AG04449 (cell line): ENCODE results near the gene GARIN3.
"Not testable (repeated sequence)": the region's sequence is repeated elsewhere in the genome, so short reads cannot be mapped to it uniquely, and the experiment has no call there.

Source experiments
- CTCF ChIA-PET: fragments of 350-600 bp; formaldehyde crosslinking; extraction: SDS; loops from one replicate; lab custom pipeline; 2021; ENCODE audit warnings: antibody characterized with exemption; lab: Yijun Ruan, JAX
- POLR2A ChIA-PET: fragments of 400-600, 350-600 bp; formaldehyde crosslinking; extraction: SDS; loops from one replicate; lab custom pipeline; 2020; ENCODE audit warnings: antibody characterized with exemption, inconsistent platforms; lab: Yijun Ruan, JAX
- DNase-seq: peaks from one replicate; pipeline ENCODE4 v3.0.0-alpha.2; 2010; ENCODE audit warnings: low read depth, low spot score
- H3K4me3 ChIP-seq: 2 replicates; pipeline ENCODE4 v1.5.1; 2011; ENCODE audit warnings: low read depth, mild to moderate bottlenecking, control low read depth, low read length
- CTCF ChIP-seq: IDR thresholded peaks from one replicate; pipeline ENCODE4 v1.5.1; 2011; ENCODE audit warnings: mild to moderate bottlenecking, moderate library complexity, low read length, control low read depth, inconsistent platforms; ENCODE audit not compliant: insufficient read depth; ENCODE audit errors: missing control alignments

The GARIN3 gene

GRCh38 chr5:157186309-157187045 is 20.4 kb upstream of the GARIN3 start:
- CTCF ChIA-PET: no interaction called here
- H3K4me3 ChIP-seq: no peak overlapping the region
- no peak for TF ChIP-seq CTCF
- DNase-seq: no peak
- POLR2A ChIA-PET: no interaction called here

DNA sequence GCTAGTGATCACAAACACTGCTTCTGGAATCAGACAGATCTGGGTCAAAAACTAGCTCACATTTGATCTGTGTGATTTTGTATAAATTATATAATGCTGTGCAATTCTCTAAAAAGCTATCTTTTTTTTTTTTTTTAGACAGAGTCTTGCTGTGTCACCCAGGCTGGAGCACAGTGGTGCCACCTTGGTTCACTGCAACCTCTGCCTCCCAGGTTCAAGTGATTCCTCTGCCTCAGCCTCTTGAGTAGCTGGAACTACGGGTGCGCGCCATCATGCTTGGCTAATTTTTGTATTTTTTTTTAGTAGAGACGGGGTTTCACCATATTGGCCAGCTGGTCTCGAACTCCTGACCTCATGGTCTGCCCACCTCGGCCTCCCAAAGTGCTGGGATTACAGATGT is 19.1 kb upstream of the GARIN3 start:
- CTCF ChIA-PET, POLR2A ChIA-PET, DNase-seq, H3K4me3 ChIP-seq: not testable (repeated sequence)

GRCh38 chr5:157184117-157184670 is 18.1 kb upstream of the GARIN3 start:
- H3K4me3 ChIP-seq: no peak overlapping the region
- CTCF ChIA-PET: interaction anchor here (0.7 kb wide), 1 partner anchor 17 kb away, joined by 3 read pairs; no protein-coding TSS in a partner anchor
- POLR2A ChIA-PET: no interaction called here

DNA sequence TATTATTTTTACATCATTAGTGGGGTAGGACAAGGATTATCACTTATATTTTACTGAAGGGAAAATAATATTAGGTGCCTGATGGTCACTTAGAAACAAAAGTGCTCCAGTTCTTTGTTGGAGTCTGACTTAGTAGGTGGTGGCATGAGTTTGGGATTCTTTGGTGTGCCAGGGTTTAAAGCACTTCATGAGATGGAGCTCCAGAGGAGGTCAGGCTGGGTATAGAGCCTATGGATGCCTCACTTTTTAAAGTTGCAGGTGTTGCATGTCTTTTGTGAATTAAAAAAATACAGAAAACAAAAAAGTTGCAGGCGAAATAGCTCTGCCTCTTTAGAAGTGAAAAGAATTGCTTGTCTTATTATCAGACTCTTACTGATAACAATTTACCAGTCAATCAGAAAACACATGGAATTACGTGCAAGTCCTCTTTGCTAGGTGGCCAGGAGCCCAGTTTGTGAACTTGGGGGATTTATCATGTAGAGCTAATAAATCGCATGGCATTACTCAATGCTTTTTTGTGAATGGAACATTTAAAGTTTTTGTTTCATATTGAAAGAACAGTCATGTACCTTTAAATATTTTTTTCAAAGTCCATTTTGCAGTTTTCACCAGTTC is 16.2 kb upstream of the GARIN3 start:
- CTCF ChIA-PET: interaction anchor here (0.7 to 0.8 kb wide), 2 partner anchors 34 to 59 kb away, joined by 3 read pairs; no protein-coding TSS in a partner anchor
- no peak for TF ChIP-seq CTCF
- H3K4me3 ChIP-seq: no peak overlapping the region
- POLR2A ChIA-PET: no interaction called here
- no peak for DNase-seq

More at GRCh38 chr5:157184117-157184670, 18.1 kb upstream of the GARIN3 start:
- no peak for DNase-seq
- no peak for TF ChIP-seq CTCF

DNA sequence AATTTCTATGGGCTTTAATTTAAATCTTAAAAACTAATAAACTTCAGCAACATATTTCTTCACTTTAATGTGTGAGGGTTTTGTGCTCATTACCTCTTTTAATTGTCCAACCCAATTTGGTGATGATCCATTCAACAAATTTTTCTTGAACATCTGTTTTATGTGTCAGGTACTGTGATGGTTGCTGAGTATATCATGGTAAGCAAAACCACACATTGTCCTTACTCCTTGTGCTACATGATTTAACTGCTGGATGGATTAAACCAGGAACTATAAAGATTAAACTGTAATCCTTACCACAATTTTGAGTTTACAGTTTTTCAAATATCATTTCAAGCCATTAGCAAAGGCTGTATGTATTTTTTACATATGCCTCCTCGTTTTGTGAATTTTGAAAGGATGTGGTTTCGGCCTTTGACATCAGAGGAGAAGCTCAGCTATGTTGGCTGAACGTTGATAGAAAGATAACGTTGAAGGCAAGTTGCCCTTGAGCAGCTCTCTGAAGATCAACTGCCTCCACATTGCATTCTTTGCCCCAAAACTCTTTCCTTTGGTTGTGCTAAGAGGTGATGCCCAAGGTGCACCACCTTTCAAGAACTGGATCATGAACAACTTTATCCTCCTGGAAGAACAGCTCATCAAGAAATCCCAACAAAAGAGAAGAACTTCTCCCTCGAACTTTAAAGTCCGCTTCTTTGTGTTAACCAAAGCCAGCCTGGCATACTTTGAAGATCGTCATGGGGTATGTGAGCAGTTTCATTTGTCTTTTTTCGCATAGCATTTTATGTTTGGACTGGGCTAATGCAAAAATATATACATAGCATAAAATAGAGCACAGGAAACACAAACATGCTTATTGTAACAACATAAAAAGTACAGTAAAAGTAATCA is 14.6 kb upstream of the GARIN3 start, which contains the start of gene ITK:
Gene ITK, plus strand, starts transcription at position 467 of the 891 bp plus-strand sequence. Its CDS starts 138 bp downstream, at position 605.
- no peak for DNase-seq
- POLR2A ChIA-PET: no interaction called here
- CTCF ChIA-PET: no interaction called here
- no peak within 1 kb of the TSS for H3K4me3 ChIP-seq
- TF ChIP-seq CTCF: no peak

- no peak overlapping the region for H3K4me3 ChIP-seq
- ChIA-PET CTCF (no interaction called here), POLR2A (no interaction called here)
- TF ChIP-seq CTCF: no peak
- no peak for DNase-seq
Observed at GRCh38 chr5:157178966-157179365, 12.9 kb upstream of the GARIN3 start.
